ENCODE results near the gene FOLR2. TPM values are rescaled to one million over a fixed set of nuclear protein-coding genes. Genes with fewer than 3 reads are reported as not detected.

FOLR2 gene
- total and polyA plus RNA-seq, 2 experiments from 2014 or later: not detected

DNA sequence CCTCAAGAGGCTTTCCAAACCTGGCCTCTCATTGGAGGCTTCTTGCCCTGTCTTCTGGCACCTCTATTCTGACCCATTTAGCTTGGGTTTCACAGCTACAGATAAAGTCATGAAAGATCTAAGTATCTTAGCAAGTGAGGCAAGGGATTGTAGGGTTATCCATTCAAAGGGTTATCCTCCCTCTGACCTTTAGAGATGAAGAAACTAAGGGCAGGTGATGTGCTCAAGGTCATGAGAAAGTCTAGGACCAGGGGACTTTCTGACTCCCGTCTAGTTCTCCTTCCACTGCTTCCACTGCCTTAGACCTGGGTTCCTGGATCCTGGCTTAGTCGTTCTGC is 20.1 kb downstream of the FOLR2 start:
- no peak overlapping the region for H3K4me3 Mint-ChIP-seq

More for the DNA sequence above, 20.1 kb downstream of the FOLR2 start:
- Histone ChIP-seq H3K4me2 (no peak overlapping the region), H3K9me2 (ENCODE audit: insufficient read depth) (no peaks in the 10 kb centered on the region), H3K27me3 (ENCODE audit: insufficient read depth) (peaks cover 35% of the 10 kb centered on the region), H3K4me1 (ENCODE audit: insufficient read depth) (peaks cover 22% of the 10 kb centered on the region), H3F3A (replicated peaks; ENCODE audit: low read depth) (no peaks in the 10 kb centered on the region), H3K4me3 (no peak overlapping the region), H3K36me3 (ENCODE audit: insufficient read depth) (no peaks in the 10 kb centered on the region; the same call in 1 of the 2 replicates), H3K27ac (ENCODE audit: low read depth) (no peak overlapping the region), H2AFZ (no peak overlapping the region), H3K79me2 (replicated peaks; ENCODE audit: insufficient read depth) (no peaks in the 10 kb centered on the region), H4K20me1 (replicated peaks; ENCODE audit: insufficient read depth) (no peaks in the 10 kb centered on the region; the same call in 1 of the 2 replicates)
- Mint-ChIP-seq H3K36me3 (ENCODE audit: low read depth) (peaks cover 51% of the 10 kb centered on the region), H3K27me3 (ENCODE audit: insufficient read depth, low read depth, poor library complexity) (peaks cover 41% of the 10 kb centered on the region), H3K4me1 (peaks cover 30% of the 10 kb centered on the region), H3K9me3 (no peaks in the 10 kb centered on the region; the same call in 2 of the 3 replicates), H3K27ac (no peak overlapping the region)
- DNase-seq (ENCODE audit: low spot score): no peak
- no peak for ATAC-seq
- TF ChIP-seq JUNB (IDR thresholded peaks at IDR 0.05; ENCODE audit: unreplicated experiment) (no peak), POLR2AphosphoS5 (IDR thresholded peaks at IDR 0.05; ENCODE audit: low read depth) (no peak), REST (IDR thresholded peaks at IDR 0.05; ENCODE audit: unreplicated experiment) (no peak), ZNF462 (CRISPR knock-in tag; IDR thresholded peaks at IDR 0.05) (no peak), STAT1 (IDR thresholded peaks at IDR 0.05; ENCODE audit: unreplicated experiment) (no peak), CTCF (conservative IDR thresholded peaks at IDR 0.05; ENCODE audit: low read depth in 2 of 2) (no peak), EZH2phosphoT487 (IDR thresholded peaks at IDR 0.05; ENCODE audit: unreplicated experiment) (no peak), ZNF114 (CRISPR knock-in tag; IDR thresholded peaks at IDR 0.05) (no peak), NANOG (IDR thresholded peaks at IDR 0.05; ENCODE audit: borderline replicate concordance) (no peak), EZH2 (IDR thresholded peaks at IDR 0.05; ENCODE audit: low read depth, unreplicated experiment) (no peak), ZNF331 (CRISPR knock-in tag; IDR thresholded peaks at IDR 0.05; ENCODE audit: low read depth) (no peak), CREB1 (CRISPR knock-in tag; IDR thresholded peaks at IDR 0.05; ENCODE audit: low read depth) (no peak)
- TF ChIP-seq, protein P1, sequence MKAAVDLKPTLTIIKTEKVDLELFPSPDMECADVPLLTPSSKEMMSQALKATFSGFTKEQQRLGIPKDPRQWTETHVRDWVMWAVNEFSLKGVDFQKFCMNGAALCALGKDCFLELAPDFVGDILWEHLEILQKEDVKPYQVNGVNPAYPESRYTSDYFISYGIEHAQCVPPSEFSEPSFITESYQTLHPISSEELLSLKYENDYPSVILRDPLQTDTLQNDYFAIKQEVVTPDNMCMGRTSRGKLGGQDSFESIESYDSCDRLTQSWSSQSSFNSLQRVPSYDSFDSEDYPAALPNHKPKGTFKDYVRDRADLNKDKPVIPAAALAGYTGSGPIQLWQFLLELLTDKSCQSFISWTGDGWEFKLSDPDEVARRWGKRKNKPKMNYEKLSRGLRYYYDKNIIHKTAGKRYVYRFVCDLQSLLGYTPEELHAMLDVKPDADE (IDR thresholded peaks at IDR 0.05): no peak

All from GM23338 (cell line).